PC-3 (cell line): ENCODE data around the gene TRPV5.

Experiments
- EZH2 ChIP-seq: fragments of 300-600 bp; sonication (generic); IDR thresholded peaks from one replicate; pipeline ENCODE4 v1.6.1; 2017; ENCODE audit warnings: antibody characterized with exemption, mild to moderate bottlenecking, low read length; ENCODE audit not compliant: unreplicated experiment
- EZH2phosphoT487 ChIP-seq: fragments of 300-600 bp; sonication (generic); IDR thresholded peaks from 2 replicates; pipeline ENCODE4 v1.6.1; 2018; ENCODE audit warnings: mild to moderate bottlenecking, antibody characterized with exemption, low read length, borderline replicate concordance
- TF ChIP-seq, protein P1 (sequence below): fragments of 300-600 bp; sonication (generic); conservative IDR thresholded peaks from 2 replicates; pipeline ENCODE4 v1.5.1; 2017; ENCODE audit warnings: antibody characterized with exemption, low read depth, mild to moderate bottlenecking, low read length

DNA sequence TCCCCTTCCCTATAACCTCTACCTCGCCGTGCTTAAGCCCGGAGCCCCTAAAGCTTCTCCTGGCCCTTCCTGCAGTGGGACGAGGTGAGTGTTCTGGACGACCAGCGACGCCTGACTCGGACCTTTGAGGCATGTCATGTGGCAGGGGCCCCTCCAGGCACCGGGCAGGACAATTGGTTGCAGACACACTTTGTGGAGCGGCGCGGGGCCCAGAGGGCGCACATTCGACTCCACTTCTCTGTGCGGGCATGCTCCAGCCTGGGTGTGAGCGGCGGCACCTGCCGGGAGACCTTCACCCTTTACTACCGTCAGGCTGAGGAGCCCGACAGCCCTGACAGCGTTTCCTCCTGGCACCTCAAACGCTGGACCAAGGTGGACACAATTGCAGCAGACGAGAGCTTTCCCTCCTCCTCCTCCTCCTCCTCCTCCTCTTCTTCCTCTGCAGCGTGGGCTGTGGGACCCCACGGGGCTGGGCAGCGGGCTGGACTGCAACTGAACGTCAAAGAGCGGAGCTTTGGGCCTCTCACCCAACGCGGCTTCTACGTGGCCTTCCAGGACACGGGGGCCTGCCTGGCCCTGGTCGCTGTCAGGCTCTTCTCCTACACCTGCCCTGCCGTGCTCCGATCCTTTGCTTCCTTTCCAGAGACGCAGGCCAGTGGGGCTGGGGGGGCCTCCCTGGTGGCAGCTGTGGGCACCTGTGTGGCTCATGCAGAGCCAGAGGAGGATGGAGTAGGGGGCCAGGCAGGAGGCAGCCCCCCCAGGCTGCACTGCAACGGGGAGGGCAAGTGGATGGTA is 69.5 kb downstream of the TRPV5 start:
- TF ChIP-seq, protein P1, sequence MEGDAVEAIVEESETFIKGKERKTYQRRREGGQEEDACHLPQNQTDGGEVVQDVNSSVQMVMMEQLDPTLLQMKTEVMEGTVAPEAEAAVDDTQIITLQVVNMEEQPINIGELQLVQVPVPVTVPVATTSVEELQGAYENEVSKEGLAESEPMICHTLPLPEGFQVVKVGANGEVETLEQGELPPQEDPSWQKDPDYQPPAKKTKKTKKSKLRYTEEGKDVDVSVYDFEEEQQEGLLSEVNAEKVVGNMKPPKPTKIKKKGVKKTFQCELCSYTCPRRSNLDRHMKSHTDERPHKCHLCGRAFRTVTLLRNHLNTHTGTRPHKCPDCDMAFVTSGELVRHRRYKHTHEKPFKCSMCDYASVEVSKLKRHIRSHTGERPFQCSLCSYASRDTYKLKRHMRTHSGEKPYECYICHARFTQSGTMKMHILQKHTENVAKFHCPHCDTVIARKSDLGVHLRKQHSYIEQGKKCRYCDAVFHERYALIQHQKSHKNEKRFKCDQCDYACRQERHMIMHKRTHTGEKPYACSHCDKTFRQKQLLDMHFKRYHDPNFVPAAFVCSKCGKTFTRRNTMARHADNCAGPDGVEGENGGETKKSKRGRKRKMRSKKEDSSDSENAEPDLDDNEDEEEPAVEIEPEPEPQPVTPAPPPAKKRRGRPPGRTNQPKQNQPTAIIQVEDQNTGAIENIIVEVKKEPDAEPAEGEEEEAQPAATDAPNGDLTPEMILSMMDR: no peak
- no peak for TF ChIP-seq EZH2
- TF ChIP-seq EZH2phosphoT487: no peak
